22Rv1 (cell line): ENCODE results near the gene MCAM.

Source experiments
- ZFX ChIP-seq: fragments of 450-650 bp; IDR thresholded peaks from 2 replicates; pipeline ENCODE4 v1.6.1; 2017; ENCODE audit warnings: antibody characterized with exemption, borderline replicate concordance
- TF ChIP-seq, protein P1 (sequence below): fragments of 450-650 bp; IDR thresholded peaks from 2 replicates; pipeline ENCODE4 v1.5.1; 2017; ENCODE audit warnings: mild to moderate bottlenecking

DNA sequence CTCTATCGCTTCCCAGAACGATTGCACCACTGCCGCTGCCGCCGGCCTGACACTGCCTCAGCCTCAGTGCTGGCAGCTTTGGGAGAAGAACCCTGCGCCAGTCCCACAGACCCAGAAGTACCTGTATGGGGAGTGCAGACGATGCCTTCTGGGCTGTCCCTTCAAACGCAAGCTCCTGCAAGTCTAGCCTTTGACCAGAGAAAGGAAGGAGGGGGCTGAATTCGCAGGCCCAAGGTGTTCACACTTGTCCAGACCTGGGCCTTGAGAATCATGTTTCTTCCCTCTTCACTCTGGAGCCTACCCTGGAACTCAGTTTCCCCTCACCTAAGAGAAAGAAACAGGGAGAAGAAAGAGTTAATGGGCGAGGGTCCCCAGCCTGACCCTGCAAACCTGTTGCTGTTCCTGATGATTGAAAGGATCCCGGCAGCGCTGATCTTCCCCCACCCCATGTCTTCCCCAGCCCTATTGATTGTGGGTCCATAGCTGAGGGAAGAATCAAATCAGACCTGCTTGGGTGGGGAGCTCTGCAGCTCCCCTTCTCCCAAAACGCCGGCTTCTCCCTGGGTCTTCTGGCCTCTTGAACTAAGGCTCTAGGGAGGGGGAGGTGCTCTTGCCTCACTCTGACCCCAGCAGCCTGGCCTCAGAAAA, 786 bp upstream of the MCAM start:
- TF ChIP-seq, protein P1, sequence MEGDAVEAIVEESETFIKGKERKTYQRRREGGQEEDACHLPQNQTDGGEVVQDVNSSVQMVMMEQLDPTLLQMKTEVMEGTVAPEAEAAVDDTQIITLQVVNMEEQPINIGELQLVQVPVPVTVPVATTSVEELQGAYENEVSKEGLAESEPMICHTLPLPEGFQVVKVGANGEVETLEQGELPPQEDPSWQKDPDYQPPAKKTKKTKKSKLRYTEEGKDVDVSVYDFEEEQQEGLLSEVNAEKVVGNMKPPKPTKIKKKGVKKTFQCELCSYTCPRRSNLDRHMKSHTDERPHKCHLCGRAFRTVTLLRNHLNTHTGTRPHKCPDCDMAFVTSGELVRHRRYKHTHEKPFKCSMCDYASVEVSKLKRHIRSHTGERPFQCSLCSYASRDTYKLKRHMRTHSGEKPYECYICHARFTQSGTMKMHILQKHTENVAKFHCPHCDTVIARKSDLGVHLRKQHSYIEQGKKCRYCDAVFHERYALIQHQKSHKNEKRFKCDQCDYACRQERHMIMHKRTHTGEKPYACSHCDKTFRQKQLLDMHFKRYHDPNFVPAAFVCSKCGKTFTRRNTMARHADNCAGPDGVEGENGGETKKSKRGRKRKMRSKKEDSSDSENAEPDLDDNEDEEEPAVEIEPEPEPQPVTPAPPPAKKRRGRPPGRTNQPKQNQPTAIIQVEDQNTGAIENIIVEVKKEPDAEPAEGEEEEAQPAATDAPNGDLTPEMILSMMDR: no peak
- no peak for TF ChIP-seq ZFX
